ENCODE measurements around the gene TMEM192. TPM values are rescaled to one million over a fixed set of nuclear protein-coding genes. Genes with fewer than 3 reads are reported as not detected.
"Not testable (repeated sequence)": the region's sequence is repeated elsewhere in the genome, so short reads cannot be mapped to it uniquely, and the experiment has no call there.

The TMEM192 gene
- total RNA-seq, 2 experiments from 2014 or later: 6.6 to 15.5 TPM

GRCh38 chr4:165027762-165028402 lies 84.8 kb downstream of the TMEM192 start:
- CTCF ChIA-PET (ENCODE audit: unreplicated experiment): no interaction called here
- H3K36me3 ChIP-seq (ENCODE audit: insufficient read depth, low read length): no peaks in the 10 kb centered on the region
- H3K9me3 ChIP-seq (ENCODE audit: low read length): no peaks in the 10 kb centered on the region
- H2AFZ ChIP-seq (ENCODE audit: low read length): no peak overlapping the region
- DNase-seq (ENCODE audit: low spot score): no peak
- H3K4me3 ChIP-seq (ENCODE audit: low read depth, low read length, poor library complexity, severe bottlenecking): no peak overlapping the region
- intact Hi-C loops (cut with micrococcal nuclease; ENCODE audit: unreplicated experiment): no loop called here
- POLR2A ChIA-PET: interaction anchor here (1.5 kb wide), 1 partner anchor 18 kb away, joined by 5 read pairs; no protein-coding TSS in a partner anchor
- no peak overlapping the region for H3K27ac ChIP-seq (ENCODE audit: low read depth, low read length, poor library complexity, severe bottlenecking)
- H3K4me1 ChIP-seq (ENCODE audit: insufficient read depth, low read length, poor library complexity, severe bottlenecking): no peaks in the 10 kb centered on the region
- H3K9me2 ChIP-seq (ENCODE audit: insufficient read depth, low read length): no peaks in the 10 kb centered on the region
- TF ChIP-seq CTCF (conservative IDR thresholded peaks at IDR 0.05; ENCODE audit: low read length): no peak
- no peak overlapping the region for H3K4me2 ChIP-seq (ENCODE audit: low read length)
- no peaks in the 10 kb centered on the region for H3K79me2 ChIP-seq (ENCODE audit: insufficient read depth, low read depth, low read length)
- BruUV-seq (replicated peaks): no TSS peak
- H4K20me1 ChIP-seq (ENCODE audit: insufficient read depth, low read length): no peaks in the 10 kb centered on the region

- DNase-seq (ENCODE audit: low spot score); intact Hi-C loops (cut with micrococcal nuclease; ENCODE audit: unreplicated experiment); H3K79me2 ChIP-seq (ENCODE audit: insufficient read depth, low read depth, low read length): not testable (repeated sequence)
These were observed 86.9 kb downstream of the TMEM192 start for GRCh38 chr4:165025782-165026181.

More at GRCh38 chr4:165025782-165026181, 86.9 kb downstream of the TMEM192 start:
- CTCF ChIA-PET (ENCODE audit: unreplicated experiment); H3K4me1 ChIP-seq (ENCODE audit: insufficient read depth, low read length, poor library complexity, severe bottlenecking); BruUV-seq (replicated peaks); H3K9me3 ChIP-seq (ENCODE audit: low read length); H4K20me1 ChIP-seq (ENCODE audit: insufficient read depth, low read length); H3K9me2 ChIP-seq (ENCODE audit: insufficient read depth, low read length); H2AFZ ChIP-seq (ENCODE audit: low read length); H3K36me3 ChIP-seq (ENCODE audit: insufficient read depth, low read length); H3K27ac ChIP-seq (ENCODE audit: low read depth, low read length, poor library complexity, severe bottlenecking); H3K4me3 ChIP-seq (ENCODE audit: low read depth, low read length, poor library complexity, severe bottlenecking); POLR2A ChIA-PET; H3K4me2 ChIP-seq (ENCODE audit: low read length): not testable (repeated sequence)

Other genes starting within 250 kb of the TMEM192 start
- not detected in 2 replicates for gene APELA, start 235.7 kb downstream of the TMEM192 start, total RNA-seq (2014; rRNA removed; shearing (Covaris generic))
- not detected in 2 replicates for gene APELA, start 235.7 kb downstream of the TMEM192 start, total RNA-seq (2022)
- 2.8 and 3.1 TPM in 2 replicates for gene TRIM61, start 135.2 kb downstream of the TMEM192 start, total RNA-seq (2014; rRNA removed; shearing (Covaris generic))
- 5.2 and 6.1 TPM in 2 replicates for gene TRIM61, start 135.2 kb downstream of the TMEM192 start, total RNA-seq (2022)
- gene TRIM60, start 80.9 kb downstream of the TMEM192 start, total RNA-seq (2014; rRNA removed; shearing (Covaris generic)): not detected in 2 replicates
- gene TRIM60, start 80.9 kb downstream of the TMEM192 start, total RNA-seq (2022): not detected in 2 replicates
- gene TRIM75, start 59.0 kb downstream of the TMEM192 start, total RNA-seq (2014; rRNA removed; shearing (Covaris generic)): not detected in 2 replicates
- not detected in 2 replicates for gene TRIM75, start 59.0 kb downstream of the TMEM192 start, total RNA-seq (2022)
- gene KLHL2, start 94.7 kb upstream of the TMEM192 start, total RNA-seq (2014; rRNA removed; shearing (Covaris generic)): 21.9 and 27.9 TPM in 2 replicates
- gene KLHL2, start 94.7 kb upstream of the TMEM192 start, total RNA-seq (2022): 33.8 and 39.6 TPM in 2 replicates
- gene MSMO1, start 214.8 kb upstream of the TMEM192 start, total RNA-seq (2014; rRNA removed; shearing (Covaris generic)): 36.3 and 41.6 TPM in 2 replicates
- gene MSMO1, start 214.8 kb upstream of the TMEM192 start, total RNA-seq (2022): 88.0 and 91.5 TPM in 2 replicates